ENCODE data around the gene DNAH8.

DNAH8 gene

DNA sequence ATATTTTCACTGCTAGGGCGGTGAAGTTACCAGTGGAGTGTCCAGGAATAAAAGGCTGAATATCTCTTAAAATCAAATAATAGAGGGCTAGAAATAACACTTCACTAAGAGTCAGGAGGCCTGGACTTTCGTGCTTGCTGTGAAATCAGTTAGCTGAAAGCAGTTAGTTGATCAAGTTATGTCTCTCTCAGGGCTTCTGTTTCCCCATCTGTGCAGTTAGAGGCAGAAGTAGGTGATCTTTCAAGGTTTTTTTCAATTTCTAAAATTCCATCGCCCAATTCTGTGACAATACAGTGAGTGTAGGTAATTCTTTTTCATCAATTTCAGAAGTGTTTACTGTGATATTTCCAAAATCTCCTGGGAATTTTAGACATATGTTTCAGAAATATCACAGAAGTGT is 260.9 kb downstream of the DNAH8 start:
- FAIRE-seq, result no peak

DNA sequence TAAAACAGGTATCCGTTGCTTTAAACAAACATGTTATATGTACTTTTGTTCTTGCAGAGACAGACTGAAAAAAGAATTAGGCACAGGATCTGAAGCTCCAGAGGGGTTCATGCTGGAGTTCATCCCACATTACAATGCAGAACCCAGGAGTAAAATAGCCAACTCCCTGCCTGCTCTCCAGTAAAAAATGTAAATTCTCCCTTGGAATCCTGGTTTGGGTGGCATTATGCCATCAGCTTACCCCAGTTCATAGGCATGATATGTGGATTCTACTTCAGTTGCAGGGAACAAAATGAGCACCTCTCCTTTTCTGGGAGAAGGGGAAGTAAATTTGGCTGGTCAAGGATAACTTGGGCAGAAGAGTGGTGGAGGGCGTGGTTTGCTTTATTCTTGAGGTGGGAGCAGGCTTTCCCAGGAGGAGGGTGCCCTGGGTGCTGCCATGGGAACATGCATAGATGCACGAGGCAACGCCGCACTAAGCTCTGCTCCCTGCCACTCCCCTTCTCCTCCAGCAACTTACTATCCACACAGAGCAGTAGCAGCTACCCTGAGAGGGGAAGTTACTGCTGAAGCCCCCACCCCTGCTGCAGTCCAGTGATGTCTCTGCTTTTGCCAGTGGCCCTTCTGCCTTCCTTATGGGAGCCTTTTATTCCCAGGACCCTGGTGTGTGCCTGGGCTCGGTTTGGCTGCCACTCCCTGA is 261.8 kb downstream of the DNAH8 start:
- FAIRE-seq, result no peak

DNA sequence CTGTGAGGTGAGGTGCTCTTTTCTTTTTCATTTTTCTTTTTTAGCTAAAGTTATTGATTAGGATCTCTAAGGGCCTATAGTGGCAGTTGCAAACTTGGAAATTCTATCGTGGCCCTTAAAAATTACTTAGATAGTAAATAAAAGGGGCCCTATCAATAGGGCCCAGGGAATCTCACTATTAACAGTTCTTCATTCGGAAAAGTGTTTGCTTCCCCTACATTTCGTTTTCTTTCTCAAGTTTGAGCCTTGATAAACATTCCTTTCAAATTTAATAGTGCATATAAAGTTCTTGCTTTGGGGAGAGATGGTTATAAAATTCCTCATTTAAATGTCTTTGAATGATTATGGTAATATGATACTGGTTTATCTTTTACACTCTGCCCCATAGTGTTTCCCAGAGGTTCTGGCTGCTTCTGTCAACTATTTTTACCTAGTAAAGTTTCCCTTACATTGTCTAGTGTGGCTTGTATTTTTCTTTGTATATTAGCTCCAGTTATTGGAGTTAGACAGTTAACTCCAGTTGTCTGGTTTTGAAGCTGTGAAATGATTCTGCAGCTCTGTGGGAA is 263.1 kb downstream of the DNAH8 start:
- no peak for FAIRE-seq

DNA sequence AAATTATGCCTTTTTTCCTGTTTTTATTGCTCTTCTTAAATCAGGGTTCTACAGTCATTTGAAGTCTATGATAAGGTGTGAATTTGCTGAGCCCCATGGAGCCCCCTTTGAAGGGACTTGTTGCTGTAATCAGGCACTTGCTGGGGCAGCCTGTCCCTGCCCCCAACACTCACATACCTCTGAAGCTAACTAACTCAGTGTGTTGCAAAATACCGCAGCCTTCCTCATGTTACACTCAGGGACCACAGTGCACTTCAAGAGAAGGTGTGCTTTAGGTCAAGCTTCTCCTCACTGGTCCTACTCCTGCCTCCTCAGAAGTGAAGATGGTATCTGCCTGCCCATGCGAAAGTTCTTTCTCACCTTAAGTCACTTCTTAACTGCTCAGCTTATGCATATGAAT is 267.4 kb downstream of the DNAH8 start:
- FAIRE-seq, result no peak

DNA sequence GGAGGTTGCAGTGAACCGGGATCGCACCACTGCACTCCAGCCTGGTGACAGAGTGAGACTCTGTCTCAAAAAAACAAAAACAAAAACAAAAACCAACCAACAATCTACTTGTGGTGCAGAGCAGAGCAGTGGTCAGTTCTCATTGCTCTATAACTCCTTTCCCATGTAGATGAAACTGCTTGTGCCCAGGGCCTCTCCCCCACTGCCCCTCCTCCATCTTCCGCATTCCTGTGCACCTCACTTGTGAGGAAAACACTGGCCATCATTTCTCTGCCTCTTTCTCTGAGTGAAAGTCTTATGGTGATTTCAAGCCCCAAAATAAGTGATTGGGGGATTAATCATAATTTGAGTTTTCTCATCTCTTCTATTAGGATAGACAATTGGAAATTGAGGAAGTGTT is 269.6 kb downstream of the DNAH8 start:
- no peak for FAIRE-seq

DNA sequence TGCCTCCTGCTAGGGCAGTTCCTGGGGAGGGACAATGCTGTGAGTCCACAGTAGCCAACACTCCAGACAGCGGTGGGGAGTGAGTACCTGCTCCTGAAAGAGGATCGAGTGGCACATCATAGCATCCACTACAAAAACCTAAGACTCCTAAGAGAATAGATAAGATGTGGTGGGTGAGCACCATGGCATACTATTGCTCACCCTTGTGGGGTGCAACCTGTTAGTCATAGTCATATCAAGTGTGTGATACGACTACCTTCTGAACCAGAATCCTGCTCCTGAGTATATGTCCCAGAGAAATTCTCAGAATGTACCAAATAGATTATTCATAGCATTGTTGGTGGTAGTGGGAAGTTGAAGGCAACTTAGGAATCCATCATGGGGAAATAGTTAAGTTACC is 270.7 kb downstream of the DNAH8 start:
- FAIRE-seq, result no peak

DNA sequence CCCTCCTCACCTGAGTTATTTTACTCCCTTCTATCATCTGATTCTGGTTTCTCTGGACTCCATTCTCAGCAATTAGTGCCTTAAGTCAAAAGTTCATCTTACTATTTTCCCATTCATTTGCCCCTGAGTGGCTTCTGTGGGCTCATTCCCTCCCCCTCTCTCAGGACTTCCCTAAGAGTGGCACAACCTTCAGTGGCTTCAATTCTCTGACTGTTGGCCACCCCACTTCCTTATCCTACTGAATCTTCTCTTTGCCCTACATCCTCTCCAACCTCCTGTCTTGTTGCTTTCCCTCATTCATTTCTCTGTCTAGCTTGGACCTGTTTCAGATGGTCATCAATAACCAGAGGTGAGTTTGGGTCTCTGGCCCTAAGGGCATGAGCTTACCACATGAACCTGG is 272.4 kb downstream of the DNAH8 start:
- FAIRE-seq, result no peak

DNA sequence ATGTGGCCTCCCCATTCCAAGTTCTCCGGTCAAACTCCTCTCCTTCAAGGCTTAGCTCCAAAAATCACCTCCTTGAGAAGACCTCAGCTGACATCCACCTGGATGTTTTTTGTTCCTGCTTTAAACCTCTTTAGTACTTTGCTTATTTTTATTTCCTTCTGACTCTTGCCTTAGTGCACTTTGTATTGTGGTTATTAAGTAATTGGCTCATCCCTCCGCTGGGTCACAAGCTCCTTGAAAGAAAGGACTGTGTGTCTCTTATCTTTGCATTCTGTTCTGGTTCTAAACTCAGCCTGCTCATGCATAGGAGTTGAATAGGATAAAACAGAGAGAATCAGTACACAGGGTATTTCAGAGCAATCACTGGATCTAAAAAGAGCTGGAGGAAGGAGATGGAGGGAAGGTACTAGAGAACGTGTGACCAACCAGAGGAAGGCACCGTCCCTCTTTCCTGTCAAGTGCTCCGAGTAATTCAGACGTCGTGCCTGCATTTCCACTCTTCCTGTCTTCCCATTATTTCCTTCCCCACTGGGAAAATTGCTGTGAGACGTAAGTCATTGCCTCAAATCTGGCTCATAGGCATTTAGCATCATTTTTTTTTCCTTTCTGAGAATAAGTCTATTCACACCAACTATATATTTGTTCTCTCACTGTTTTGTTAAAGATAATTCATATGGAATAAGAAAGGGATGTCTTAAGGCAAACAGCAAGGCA is 273.8 kb downstream of the DNAH8 start:
- FAIRE-seq, result no peak

DNA sequence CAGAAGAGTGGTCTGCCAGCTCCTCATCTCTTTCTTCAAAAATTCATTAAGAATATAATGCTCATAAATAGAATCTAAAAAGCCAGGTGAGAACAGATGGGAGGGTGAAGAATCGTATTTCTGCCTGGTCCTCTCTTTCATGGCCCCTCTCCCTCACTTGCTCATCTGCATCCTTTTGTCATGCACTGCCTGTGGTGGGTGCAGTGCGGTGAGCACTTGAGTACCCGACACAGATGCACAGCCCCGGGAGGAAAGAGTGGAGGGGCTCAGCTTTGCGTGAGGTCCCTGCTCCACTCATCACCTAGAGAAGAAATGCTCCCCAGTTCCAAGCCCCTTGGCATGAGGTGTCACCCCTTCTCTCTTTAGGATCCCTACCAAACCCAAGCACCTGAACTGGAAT is 275.4 kb downstream of the DNAH8 start:
- no peak for FAIRE-seq

DNA sequence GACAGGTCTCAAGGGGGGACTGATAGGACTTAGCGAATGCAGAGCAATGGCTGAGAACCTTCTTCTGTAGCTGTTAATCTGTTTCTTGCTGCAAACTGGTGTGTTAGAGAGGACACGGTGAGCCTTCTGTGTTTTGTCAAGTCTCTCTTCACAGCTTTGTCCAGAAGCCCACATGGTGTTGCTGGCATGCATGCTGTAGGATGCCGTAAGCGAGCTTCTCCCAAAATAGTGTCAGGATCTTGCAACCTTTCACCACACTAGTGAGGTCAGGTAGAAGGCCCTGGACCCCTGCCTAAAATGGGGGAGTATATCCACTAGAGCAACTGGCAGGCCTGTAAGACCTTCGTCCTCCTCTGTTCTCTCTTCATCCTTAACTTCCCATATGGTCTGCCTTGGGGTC is 281.6 kb downstream of the DNAH8 start:
- FAIRE-seq, result no peak

DNA sequence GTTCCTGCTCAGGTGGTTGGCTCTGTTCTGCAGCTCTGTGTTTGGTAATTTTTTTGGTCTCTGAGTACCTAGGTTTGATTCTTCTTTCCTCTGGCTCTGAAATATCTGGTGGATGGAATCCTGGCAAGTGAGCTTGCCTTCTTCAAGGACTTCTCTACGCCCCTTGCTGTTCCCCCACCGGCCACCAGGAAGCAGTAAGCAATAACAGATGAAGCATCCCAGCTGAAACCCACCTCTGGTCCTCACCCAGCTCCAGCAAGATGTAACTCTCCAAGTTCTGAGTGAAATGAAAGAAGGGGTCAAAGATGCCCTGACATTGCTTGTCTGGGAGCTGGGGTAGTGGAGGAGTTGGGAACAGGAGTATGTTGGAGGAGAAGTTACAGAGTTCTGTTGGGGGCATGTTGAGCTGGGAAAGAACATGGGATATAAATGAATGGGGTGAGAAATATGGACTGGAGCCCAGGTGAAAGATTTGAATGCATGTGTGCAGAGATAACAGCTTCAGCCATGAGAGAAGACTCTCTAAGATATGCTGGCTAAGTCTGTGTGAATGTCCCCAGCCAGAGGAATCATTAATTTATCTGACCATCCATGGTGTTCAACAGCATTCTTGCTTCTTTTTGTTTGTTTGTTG is 282.1 kb downstream of the DNAH8 start:
- no peak for FAIRE-seq

DNA sequence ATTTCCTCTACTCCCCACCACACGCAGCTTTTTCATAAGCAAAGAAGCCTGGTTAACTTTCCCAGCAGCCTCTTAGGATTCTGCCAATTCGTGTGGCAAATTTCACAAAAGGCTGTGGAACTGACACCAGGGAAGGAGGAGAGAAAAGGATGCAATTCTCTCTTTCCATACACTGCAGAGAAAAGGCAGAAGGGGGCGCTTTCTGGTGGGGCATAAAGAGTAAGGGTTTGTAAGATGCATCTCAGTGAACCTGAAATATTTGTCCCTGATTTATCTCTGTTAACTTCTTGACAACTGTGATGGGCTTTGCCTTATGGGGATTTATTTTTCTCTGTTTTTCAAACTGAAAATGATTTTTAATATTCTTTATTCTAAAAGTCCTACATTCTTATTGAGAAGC is 288.0 kb downstream of the DNAH8 start:
- FAIRE-seq, result no peak

DNA sequence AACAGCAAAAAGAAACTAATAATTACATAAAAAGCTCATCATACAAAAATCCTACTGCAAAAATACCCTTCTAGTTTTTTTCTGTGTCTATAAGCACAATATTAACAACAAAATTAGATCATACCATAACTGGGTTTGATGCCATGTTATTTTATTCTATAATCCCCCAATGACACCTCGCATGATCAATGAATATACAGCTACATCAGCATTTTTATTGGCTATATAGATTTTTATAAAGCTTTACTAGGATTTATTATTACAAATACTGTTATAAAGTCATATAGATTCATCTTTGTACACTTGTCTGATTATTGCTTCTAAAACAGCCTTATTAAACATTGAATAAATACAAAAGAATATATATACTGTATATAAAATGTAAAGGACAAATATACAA is 288.4 kb downstream of the DNAH8 start:
- no peak for FAIRE-seq

DNA sequence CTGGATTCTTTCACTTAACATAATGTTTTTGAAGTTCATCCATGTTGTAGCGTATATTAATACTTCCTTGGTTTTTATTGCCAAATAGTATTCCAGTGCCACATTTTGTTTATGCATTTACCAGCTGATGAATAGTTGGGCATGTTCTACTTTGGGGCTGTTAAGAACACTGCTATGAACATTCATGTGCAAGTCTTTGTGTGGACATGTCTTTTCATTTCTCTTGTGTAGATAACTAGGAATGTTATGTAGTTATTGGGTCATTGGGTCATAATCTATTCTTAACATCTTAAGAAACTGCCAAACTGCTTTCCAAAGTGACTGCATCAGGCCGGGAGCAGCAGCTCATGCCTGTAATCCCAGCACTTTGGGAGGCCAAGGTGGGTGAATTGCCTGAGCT is 289.7 kb downstream of the DNAH8 start:
- FAIRE-seq, result no peak

DNA sequence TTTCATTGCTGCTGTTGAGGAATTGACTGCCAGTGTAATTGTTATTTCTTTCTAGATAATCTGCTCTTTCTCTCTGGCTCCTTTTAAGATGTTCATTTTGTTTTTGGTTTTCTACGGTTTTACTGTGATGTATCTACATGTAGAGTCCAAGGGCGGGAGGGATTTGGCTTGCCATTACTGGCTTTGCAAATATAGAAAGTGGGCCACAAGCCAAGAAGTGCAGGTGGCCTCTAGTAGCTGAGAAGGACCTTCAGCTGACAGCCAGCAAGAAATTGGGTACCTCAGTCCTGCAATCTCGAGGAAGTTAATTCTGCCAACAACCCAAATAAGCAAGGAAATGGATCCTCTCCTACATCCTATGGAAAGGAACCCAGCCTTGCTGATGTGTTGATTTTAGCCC is 290.7 kb downstream of the DNAH8 start:
- no peak for FAIRE-seq

DNA sequence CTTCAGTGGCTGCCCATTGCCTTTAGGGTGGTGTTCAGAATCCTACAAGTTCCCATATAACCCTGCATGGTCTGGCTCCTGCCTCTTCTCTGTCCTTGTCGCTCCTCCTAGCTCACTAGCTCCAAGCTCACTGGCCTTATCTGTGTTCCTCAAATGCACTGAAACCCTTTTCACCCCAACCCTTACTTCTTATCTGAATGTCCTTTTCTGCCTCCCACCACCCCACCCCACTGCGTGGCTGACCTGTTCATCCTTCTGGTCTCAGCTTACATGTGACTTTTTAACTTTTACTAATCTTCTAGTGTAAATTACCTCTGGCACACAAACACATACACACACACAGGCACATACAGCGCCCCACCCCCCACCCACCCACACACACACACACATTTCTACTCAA is 292.5 kb downstream of the DNAH8 start:
- FAIRE-seq, result no peak

DNA sequence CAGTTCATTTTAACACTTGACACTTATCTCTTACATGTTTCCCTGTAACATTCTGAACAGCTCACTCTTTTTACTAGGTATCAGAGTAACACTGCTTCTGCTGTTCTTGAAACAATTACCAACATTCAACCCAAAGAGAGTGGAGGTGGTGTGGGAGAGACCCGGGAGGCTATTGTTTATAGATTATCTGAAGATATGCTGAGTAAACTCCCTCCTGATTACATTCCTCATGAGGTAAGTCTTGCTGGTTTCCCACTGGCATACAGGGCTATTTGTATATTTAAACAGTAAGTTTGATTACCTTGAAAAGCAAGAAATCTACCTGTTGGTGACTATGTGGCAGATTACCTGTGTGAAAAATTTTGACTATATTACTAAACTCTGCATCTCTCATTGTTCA is 293.6 kb downstream of the DNAH8 start:
- FAIRE-seq, result no peak

DNA sequence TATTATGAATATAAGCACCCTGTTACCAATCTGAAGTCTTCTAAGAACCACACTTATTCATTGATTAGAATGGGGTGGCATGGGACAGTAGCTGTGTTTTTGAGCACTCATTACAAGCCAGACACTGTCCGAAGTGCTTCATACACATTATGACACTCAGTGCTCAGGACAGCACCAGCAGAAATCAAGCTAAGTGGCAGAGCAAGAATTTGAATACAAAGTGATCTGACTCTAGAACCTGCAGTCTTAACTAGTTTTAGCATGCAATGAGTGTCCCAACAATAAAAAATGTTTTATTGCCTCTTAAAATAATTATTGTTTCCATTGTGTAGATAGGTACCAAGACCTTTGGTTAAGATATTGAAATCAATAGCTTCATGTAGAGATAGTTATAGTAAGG is 294.4 kb downstream of the DNAH8 start:
- no peak for FAIRE-seq

DNA sequence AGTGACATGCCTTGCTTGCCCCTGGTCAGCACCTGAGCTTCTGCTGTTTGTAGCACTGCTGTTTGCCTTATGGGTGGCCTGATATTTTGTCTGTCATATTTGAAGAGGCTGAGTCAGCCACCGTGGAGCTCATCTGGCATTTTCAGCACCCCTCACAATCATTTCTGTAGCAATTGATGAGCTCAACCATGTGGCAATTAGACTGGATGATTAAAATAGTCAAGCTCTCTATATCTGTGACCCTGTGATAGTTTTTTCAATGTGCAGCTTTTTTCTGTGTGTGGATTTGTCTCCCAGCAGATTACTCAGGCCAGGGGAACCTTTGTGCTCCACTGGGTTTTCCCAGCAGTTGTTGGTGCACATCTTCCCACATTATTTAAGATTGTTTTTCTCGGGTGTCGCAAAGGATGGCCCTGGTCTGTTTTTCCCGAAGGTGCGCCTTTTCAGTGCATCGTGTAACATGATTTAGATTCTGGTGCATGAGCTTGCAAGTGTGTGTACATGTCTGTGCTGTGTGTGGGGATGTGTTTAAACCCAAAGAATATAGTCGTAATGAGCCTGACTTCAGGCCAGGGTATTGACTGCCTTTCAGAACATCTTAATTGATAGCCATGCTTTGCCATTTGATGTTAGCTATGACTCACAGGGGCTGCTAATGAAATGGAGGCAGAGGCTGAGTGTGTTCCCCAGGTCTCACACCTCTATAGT is 301.9 kb downstream of the DNAH8 start:
- FAIRE-seq, result no peak

DNA sequence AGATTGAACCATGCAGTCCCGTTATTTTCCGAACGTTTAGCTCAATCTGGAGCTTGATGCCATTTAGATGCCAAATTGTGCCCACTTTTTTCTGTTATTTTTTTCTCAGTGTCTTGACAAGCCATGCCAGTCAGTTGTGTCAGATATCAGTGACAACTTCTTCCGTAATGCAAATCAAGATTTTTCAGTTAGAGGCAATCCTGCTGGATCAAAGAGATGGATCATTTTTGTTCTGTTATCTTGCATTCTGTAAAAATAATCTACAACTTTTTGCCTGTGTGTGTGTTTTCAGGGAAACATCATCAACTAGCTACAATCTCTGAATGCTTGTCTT is 302.4 kb downstream of the DNAH8 start:
- no peak for FAIRE-seq

DNA sequence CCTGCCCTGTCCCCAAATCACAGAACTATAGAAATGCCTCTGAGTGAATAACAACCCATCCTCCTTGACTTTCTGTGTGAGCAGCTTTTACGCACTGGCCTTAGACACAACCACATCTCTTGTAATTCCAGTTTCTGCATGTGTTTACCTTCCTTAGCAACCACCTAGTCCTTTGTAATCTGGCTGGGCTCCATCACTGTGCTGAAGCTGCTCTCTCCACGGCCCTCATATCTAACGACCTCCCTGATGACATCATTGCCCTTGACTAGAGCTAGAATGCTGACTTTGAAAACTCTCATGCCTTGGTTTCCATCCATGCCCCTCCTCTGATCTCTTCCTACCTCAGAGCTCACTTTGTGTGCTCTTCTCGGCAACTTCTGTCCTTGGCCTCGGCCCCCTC is 303.0 kb downstream of the DNAH8 start:
- no peak for FAIRE-seq

DNA sequence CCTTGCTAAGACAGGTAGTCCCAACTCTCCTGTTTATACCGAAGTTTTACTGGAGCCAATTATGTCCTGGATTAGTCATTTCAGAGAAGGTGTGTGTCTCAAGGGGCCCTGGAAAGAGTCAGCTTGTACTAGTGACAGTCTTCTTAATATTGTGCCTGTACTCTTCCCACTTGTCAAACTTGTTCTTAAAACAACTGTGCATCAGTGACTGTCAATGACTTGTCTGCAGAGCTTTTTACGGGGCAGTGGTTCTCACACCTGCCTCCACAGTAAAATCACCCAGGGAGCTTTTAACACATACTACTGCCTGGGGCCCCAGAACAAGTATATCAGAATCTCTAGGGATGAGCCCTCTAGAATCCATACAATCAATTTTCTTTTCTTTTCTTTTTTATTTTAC is 305.0 kb downstream of the DNAH8 start:
- no peak for FAIRE-seq

DNA sequence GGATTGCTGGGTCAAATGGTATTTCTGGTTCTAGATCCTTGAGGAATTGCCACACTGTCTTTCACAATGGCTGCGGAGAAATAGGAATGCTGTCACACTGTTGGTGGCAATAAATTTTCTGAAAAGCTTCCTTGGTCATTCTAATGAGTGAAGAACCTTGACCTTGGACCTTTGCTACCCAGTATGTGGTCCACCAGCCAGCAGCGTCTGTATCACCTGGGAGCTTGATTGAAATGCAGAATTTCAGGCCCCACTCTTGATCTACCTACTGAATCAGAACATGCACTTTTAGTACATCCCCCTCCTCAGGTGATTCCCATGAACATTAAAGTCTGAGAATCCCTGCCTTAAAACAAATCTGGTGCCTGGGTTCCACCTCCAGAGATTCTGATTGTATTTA is 305.9 kb downstream of the DNAH8 start:
- no peak for FAIRE-seq

DNA sequence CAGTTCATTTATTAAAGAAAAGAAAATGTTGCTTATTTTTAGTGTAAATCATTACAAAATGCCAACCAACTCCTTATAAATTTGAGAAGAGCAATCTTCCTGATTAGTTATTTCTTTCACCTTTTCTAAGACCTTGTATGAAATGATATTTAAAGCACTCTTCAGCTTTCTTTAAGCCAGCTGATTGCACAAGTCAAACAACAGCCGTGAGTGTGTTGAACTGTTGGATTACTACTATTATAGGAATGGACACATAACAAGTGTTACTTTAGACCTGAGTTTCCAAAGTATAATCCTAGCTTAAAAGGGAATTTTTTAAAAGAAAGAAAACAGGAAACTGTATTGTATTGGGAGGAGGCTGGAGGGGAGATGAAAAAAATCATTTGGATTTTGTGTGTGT is 306.7 kb downstream of the DNAH8 start:
- no peak for FAIRE-seq

Measured in islet of Langerhans (tissue), 1 donor.